Articular chondrocyte of knee joint (primary cell): ENCODE data around the gene RPRML. TPM values are rescaled to one million over a fixed set of nuclear protein-coding genes. Genes with fewer than 3 reads are reported as not detected.

Experiments
- small RNA-seq: library from RNA; depleted of rRNA; stranded (forward); fragments of <200 nt; gene quantifications from one replicate; pipeline ENCODE3, GENCODE V24; 2012
- total RNA-seq: library from RNA; depleted of rRNA; stranded (reverse); fragments of >200 nt; gene quantifications from 2 replicates; pipeline ENCODE4 v1.2.3, GENCODE V29; 2012

RPRML gene
- not detected in 2 replicates for total RNA-seq

DNA sequence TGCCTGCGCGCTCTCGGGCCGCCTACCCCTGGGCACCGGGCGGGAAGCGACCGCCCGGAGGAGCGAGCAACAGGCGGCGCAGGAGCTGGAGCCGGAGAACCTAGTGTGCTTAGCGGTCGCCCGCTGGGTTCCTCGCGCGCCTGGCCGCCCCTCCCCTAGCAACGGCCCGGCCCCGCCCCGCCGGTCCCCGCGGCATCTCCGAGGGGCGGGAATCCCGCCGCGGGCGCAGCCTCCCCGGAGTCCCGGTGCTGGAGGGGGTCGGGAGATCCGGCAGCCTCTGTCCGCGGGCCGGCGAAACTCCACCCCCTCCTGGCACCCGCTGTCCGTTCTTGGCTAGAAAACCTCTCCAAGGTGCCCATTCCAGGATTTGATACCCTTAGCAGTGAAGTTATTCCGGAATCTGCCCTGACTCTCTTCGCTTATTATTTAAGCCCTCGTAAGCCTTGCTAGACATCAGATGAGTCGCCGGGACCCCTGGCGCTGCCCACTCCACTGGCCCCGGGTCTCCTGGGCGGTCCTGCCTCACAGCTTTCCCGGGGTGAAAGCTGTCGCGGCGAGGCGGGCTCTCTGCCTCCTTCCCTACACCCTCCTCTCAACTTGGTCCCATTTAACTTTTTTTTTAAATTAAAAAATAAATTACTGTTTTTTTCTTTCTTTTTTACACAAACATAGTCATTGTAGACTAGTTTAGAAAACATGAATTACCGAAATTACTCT, at the start of gene RPRML:
TSS of gene RPRML (minus strand) at position 107 of the 717 bp plus-strand sequence. CDS start 246 bp downstream, outside the sequence.

Small RNA genes within 50 kb of the gene (small RNA-seq; reads per million reads assigned to genes)
- not detected for gene MIR5089

Other genes starting within 250 kb of the RPRML start
- gene WNT3, start 160.6 kb downstream of the RPRML start, total RNA-seq: 1.9 and 3.8 TPM in 2 replicates
- gene WNT9B, start 127.7 kb downstream of the RPRML start, total RNA-seq: 0.97 and 1.2 TPM in 2 replicates
- 55.8 and 60.8 TPM in 2 replicates for gene GOSR2, start 56.1 kb downstream of the RPRML start, total RNA-seq
- gene CDC27, start 210.0 kb upstream of the RPRML start, total RNA-seq: 117 and 119 TPM in 2 replicates
- 0.22 TPM in 1 of 2 replicates, not detected in the other for gene MYL4, start 230.1 kb upstream of the RPRML start, total RNA-seq